ENCODE data around the gene ZNF772.

DNA sequence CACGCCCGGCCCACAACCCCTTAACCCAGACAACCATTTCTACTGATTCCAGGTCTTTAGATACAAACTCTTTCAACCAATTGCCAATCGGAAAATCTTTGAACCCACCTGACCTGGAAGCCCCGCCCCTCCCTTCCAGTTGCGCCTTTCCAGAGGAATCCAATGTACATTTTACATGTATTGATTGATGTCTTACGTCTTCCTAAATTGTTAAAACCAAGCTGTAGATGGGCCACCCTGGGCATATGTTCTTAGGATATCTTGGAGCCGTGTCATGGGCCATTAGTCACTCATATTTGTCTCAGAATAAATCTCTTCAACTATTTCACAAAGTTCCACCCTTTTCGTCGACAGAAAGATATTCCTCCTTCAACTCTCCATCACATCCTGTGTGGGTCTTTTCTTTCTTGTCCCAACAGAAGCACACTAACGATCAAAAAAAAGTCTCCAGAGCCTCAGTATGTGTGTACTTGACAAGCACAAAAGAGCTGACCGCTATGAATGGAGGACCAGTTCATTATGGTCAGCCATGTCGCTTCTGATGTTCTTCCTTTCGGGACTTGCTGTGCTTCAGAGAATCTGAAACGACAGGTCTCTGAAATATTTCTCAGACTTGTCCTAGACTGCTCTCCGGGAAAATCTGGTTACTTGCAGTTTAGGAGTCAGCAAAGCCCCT, 42.8 kb downstream of the ZNF772 start:
- TF ChIP-seq, protein P1, sequence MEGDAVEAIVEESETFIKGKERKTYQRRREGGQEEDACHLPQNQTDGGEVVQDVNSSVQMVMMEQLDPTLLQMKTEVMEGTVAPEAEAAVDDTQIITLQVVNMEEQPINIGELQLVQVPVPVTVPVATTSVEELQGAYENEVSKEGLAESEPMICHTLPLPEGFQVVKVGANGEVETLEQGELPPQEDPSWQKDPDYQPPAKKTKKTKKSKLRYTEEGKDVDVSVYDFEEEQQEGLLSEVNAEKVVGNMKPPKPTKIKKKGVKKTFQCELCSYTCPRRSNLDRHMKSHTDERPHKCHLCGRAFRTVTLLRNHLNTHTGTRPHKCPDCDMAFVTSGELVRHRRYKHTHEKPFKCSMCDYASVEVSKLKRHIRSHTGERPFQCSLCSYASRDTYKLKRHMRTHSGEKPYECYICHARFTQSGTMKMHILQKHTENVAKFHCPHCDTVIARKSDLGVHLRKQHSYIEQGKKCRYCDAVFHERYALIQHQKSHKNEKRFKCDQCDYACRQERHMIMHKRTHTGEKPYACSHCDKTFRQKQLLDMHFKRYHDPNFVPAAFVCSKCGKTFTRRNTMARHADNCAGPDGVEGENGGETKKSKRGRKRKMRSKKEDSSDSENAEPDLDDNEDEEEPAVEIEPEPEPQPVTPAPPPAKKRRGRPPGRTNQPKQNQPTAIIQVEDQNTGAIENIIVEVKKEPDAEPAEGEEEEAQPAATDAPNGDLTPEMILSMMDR (IDR thresholded peaks at IDR 0.05): no peak
- no peak for TF ChIP-seq POLR2A (IDR thresholded peaks at IDR 0.05)

All from right lobe of liver (tissue), 4 donors.